NCI-H510A treated with DMSO at 0.1 percent for 48 hours (cell line): Measurements from ENCODE around the gene SUSD4.

Experiments
- DNase-seq: peaks from one replicate; lab custom pipeline; 2025; lab: John Stamatoyannopoulos, UW

SUSD4 gene

GRCh38 chr1:223210788-223211120, 153.2 kb downstream of the SUSD4 start:
- DNase-seq: no peak

DNA sequence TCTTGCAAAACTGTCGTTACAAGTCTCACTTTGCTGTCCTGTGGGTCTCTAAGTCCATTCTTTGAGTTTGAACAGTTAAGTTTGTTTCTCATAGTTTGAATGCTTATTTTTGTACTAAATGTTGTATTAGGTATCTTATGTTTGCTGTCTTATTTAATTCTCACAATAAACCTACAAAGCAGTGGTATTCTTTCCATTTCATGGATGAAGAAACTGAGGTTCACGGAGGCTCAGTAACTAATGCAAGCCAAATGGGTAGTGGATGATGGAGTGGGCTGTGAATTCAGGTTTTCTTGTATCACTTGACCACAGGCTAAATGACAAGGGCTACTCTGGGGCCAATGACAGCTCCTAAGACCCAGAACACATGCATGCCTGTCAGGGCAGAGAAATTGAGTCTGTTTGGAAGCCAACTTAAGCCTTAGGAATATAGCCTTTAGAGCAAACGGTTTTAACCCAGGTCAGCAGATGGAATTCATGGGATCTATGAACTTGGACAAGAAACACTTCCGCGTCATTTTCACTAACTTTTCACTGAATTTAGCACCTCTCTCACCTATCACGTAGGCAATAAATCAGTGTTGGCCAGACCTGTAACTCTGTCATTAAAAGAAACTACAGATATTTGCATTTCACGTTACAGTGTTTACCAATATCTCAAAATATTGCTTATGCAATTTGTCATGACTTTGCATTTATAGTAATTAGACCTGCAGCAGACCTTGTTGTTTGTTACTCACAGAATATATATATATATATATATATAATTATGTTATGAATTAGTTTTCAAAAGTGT, 153.8 kb downstream of the SUSD4 start:
- DNase-seq: no peak

- no peak for DNase-seq
Measured at GRCh38 chr1:223209293-223209898, 154.6 kb downstream of the SUSD4 start.

DNA sequence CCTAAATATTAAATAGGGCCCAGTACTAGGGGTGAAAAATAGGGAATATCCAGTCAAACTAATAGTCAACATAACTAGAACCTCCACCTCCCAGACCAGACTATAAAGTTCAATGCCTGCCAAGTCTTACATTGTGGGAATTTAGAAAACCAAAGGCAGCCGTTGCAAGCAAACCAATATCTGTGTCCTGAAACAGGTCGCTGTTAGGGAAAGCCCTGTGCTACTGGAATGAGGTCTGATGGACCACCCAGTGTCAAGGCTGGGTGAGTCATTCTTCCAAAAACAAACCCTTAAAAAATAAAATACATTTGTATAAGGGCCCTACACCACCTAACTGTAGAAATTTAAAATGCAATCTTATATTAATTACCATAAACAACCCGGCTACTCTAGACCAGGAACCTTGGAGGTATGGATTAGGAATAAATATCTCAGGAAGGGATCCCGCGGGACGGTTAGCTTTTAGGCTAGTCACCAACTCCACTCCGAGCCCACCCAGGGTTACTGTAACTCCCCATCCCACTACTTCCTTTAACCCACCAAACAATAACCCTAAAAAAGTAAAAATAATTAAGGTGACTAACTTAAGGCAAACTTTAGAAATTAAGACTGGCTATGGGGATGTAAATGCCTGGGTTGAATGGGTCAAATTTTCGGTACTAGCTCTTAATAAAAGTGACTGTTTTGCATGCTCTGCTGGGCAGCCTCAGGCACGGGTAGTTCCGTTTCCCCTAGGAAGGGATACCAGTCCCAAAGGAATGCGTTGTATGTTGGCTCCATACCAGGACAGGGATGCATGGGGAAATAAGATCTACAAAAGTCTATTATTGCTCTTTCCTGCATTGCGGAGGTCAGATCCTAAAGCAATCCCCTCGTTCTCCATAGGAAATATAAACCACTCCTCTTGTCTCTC, 155.6 kb downstream of the SUSD4 start:
- no peak for DNase-seq

- DNase-seq: no peak
Measured at GRCh38 chr1:223207293-223208066, 156.5 kb downstream of the SUSD4 start.

DNA sequence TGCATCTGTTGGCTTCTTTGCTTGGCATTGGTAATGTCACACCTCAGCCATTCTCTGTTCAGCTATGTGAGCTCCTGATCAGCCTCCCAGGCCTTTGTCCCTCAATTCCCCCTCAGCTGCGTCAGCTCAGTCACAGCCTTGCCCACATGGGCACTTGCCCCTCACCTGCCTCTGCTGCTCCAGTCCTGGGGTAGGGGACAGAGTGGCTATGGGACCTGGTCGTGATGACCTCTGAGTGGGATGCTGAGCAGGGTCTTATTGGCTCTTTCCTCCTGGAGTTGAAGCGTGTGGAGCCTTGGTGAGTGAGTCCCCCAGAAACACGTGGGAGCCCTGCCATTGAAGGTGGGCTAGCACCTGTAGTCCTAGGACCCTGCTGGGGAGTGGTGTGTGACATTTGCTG, 159.6 kb downstream of the SUSD4 start:
- DNase-seq: no peak

DNA sequence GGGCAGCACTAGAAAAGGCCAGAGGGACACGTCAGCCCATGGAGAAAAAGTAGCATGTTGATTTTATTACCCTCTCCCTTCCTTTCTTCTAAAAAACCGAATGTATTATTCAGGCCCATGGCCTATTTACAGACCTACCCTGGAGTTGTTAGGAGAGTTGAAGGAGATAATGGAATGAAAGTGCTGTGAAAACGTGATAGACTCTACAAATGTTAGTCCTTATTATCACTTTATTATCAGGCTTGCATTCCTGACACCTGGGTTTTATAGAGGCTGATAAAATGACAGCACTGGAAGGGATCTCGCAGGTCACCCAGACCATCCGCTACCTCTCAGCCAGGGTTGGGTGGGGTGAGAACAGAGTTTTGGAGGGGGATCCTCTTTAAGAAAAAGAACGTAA, 160.3 kb downstream of the SUSD4 start:
- no peak for DNase-seq

DNA sequence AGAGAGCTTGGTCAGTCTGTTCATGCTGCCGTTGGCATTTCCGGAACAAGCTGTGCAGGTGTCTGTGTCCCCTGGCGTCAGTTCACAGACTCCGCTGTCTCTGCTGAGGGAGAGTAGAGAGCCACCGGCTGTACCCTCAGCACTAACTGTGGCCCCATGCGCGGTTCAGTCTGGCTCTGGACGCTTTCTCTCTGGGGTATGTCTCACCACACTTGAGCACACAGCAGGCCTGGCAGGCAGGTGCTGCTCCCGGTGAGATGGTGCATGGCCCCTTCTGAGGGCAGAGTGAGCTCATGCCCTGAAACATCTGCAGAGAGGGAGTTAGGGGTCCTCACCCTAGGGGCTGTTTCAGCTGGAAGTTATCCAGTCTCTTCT, 161.0 kb downstream of the SUSD4 start:
- peak; percentile 61 for DNase-seq

DNA sequence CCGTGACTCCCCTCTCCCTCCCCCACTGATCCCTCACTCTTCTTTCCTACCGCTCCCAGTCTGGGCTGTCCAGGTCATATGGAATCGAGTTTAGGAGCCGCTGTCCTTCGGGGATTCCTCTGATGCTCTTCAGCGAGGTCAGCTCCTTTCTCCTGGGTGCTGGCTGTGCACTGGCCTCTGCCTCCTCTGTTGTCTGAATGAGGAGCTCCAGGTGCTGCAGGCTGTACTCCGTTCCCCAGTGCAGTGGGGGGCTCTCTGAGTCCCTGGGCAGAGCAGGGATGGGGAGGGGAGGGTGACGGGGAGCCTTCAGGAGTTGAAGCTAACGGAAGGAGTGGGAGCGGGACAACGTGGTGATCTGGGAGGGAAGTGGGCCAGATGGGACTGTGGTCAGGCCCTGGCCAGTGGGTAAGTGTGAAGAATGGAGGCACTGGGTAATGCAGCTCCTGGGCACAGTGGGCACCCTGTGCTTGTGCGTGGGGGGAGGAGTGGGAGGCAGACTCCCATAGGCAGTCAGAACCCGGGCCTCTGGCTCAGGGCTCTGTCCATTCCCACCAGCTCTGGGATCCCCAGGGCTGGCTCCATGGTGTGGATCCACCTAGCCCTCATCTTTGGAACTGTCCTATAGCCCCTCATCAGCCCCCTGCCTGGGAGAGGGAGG, 161.5 kb downstream of the SUSD4 start:
- no peak for DNase-seq

- peak; percentile 75 for DNase-seq
Measured at GRCh38 chr1:223201967-223202366, 162.0 kb downstream of the SUSD4 start.

DNA sequence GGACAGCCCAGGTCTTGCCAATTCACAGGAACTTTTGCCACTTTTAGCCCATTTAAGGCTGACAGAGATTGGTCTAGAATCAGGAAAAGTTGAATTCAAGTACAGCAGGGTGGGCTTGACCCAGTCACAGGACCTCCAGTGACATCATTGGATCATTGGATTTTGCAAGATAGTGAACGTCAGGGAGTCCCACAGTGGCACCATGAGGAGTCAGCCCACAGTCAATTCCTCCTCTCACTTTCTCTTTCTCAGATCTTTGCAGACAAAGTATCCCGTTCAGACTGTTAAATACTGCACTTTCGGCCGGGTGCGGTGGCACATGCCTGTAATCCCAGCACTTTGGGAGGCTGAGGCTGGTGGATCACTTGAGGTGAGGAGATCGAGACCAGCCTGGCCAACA, 163.1 kb downstream of the SUSD4 start:
- DNase-seq: no peak

- no peak for DNase-seq
Measured at GRCh38 chr1:223199094-223199647, 164.8 kb downstream of the SUSD4 start.

DNA sequence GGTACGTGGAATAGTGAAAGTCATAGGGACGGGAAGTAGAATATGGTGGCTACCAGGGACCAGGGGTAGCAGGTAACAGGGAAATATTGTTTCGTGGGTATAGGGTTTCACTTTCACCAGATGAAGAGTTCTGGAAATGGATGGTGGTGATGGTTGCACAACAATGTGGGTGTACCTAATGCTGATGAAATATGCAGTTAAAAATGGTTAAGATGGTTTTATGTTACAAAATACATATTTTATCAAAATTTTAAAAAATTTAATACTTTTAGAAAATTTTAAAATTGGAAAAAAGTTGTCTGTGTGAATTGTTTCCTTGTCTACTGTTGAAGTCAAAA, 165.4 kb downstream of the SUSD4 start:
- no peak for DNase-seq

GRCh38 chr1:223197923-223198627, 165.9 kb downstream of the SUSD4 start:
- no peak for DNase-seq

- no peak for DNase-seq
Measured at GRCh38 chr1:223189903-223190724, 173.9 kb downstream of the SUSD4 start.

GRCh38 chr1:223189525-223189902, 174.5 kb downstream of the SUSD4 start:
- DNase-seq: no peak

DNA sequence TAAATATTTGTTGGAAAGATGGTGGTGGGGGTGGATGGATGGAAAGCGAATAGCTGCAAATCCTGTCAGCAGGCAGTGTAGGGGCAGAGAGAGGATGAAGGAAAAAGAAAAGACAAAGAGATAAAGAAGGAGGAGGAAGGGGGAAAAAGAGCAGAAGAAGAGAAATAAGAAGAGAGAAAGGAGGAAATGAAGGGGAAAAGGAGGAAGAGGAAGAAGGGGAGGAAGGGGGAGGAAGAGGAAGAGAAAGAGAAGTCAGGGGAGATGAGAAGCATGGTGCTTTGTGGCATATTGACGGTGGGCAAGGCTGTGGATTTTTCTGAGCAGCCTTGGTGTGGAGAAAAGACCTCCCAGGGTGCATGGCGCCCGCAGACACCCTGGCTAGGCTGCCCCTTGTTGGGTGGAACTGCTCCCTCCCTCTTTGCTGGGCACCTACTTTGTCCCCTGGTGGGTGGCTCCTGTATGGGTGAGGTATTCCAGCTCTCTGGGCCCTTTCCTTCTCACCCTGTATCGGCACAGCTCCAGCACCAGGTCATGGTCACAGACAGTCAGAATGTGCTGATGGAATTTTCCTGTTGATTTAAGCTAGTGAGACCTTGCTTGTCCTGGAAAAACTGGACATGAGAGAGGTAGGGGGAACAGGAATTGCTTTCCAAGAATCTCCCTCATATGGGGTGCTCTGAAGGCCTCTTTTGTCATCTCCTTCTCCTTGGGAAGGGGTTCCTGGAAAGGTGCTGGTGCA, 175.2 kb downstream of the SUSD4 start:
- DNase-seq: no peak

DNA sequence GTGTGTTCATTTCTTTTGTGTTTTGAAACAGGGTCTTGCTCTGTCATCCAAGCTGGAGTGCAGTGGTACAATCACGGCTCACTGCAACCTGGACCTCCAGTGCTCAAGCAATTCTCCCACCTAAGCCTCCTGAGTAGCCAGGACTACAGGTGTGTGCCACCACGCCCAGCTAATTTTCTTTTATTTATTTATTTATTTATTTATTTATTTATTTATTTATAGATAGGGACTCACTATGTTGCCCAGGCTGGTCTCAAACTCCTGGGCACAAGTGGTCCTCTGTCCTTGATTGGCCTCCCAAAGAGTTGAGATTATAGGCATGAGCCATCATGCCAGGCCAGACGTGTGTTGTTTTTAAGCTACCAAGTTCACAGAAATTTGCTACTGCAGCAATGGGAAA, 177.2 kb downstream of the SUSD4 start:
- DNase-seq: no peak

DNA sequence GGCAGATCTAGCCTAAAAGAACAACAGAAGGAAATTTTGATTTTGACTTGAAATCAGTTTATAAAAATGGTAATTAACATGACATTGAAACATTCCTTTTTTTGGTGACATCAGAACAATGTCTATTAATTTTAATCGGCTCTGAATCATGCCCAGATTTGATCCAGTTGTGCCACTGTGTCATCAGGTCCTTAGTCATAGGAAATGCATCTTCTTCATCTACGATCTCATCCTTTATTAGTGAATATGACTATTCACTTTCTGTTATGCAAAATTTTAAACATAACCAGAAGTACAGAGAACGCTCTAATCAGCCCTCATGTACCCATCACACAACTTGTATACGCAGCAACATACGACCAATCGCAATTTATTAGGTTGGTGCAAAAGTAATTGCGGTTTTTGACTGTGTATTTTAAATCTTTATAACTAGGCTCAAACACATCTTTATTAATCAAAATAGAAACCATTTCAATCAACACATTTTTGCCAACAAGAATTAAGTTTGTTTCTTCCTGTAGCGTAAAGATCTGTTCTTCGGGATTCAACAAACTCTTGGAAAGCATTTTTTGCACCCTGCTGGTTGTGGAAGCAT, 180.6 kb downstream of the SUSD4 start:
- no peak for DNase-seq
